WTC11 (cell line): Measurements from ENCODE around the gene TBCCD1.

Experiments used
- ATF3 ChIP-seq: sonication (generic); formaldehyde crosslinking; conservative IDR thresholded peaks from 2 replicates; pipeline ENCODE4 v1.8.1; 2022; ENCODE audit warnings: mild to moderate bottlenecking, missing genetic modification reagents
- ELF4 ChIP-seq: sonication (generic); formaldehyde crosslinking; IDR thresholded peaks from 2 replicates; pipeline ENCODE4 v1.8.1; 2022; ENCODE audit warnings: low read depth, mild to moderate bottlenecking, moderate library complexity, missing genetic modification reagents
- FOXP4 ChIP-seq: sonication (generic); formaldehyde crosslinking; IDR thresholded peaks from 2 replicates; pipeline ENCODE4 v1.8.0; 2022; ENCODE audit warnings: mild to moderate bottlenecking, missing genetic modification reagents
- GABPB1 ChIP-seq: sonication (generic); formaldehyde crosslinking; IDR thresholded peaks from 2 replicates; pipeline ENCODE4 v1.8.1; 2023; ENCODE audit warnings: mild to moderate bottlenecking, missing genetic modification reagents
- IRF1 ChIP-seq: sonication (generic); formaldehyde crosslinking; IDR thresholded peaks from 2 replicates; pipeline ENCODE4 v1.8.0; 2023; ENCODE audit warnings: missing genetic modification reagents
- JUN ChIP-seq: sonication (generic); formaldehyde crosslinking; IDR thresholded peaks from 2 replicates; pipeline ENCODE4 v1.8.0; 2023; ENCODE audit warnings: mild to moderate bottlenecking, missing genetic modification reagents
- KAT7 ChIP-seq: sonication (generic); formaldehyde crosslinking; IDR thresholded peaks from 2 replicates; pipeline ENCODE4 v1.8.1; 2023; ENCODE audit warnings: missing genetic modification reagents, mild to moderate bottlenecking, borderline replicate concordance
- ZBTB21 ChIP-seq: sonication (generic); formaldehyde crosslinking; IDR thresholded peaks from 2 replicates; pipeline ENCODE4 v1.8.1; 2023; ENCODE audit warnings: mild to moderate bottlenecking, missing genetic modification reagents, borderline replicate concordance
- ZNF232 ChIP-seq: sonication (generic); formaldehyde crosslinking; IDR thresholded peaks from 2 replicates; pipeline ENCODE4 v1.8.0; 2022; ENCODE audit warnings: mild to moderate bottlenecking, missing genetic modification reagents
- ZNF263 ChIP-seq: sonication (generic); formaldehyde crosslinking; IDR thresholded peaks from 2 replicates; pipeline ENCODE4 v1.8.1; 2022; ENCODE audit warnings: low read depth, mild to moderate bottlenecking, moderate library complexity, missing genetic modification reagents
- ZNF532 ChIP-seq: fragments of 250-450 bp; sonication (Bioruptor Pico); IDR thresholded peaks from 2 replicates; pipeline ENCODE4 v1.9.0; 2021; ENCODE audit warnings: mild to moderate bottlenecking, borderline replicate concordance
- TF ChIP-seq, protein P1 (sequence below): fragments of 200-600 bp; IDR thresholded peaks from 2 replicates; pipeline ENCODE4 v1.8.0; 2022; ENCODE audit warnings: antibody characterized with exemption
- TF ChIP-seq, protein P2 (sequence below): sonication (generic); formaldehyde crosslinking; conservative IDR thresholded peaks from 2 replicates; pipeline ENCODE4 v1.8.1; 2023; ENCODE audit warnings: mild to moderate bottlenecking, low read depth, missing genetic modification reagents, moderate library complexity
- TF ChIP-seq, protein P3 (sequence below): sonication (generic); formaldehyde crosslinking; IDR thresholded peaks from 2 replicates; pipeline ENCODE4 v1.8.0; 2023; ENCODE audit warnings: missing genetic modification reagents, mild to moderate bottlenecking, borderline replicate concordance

DNA sequence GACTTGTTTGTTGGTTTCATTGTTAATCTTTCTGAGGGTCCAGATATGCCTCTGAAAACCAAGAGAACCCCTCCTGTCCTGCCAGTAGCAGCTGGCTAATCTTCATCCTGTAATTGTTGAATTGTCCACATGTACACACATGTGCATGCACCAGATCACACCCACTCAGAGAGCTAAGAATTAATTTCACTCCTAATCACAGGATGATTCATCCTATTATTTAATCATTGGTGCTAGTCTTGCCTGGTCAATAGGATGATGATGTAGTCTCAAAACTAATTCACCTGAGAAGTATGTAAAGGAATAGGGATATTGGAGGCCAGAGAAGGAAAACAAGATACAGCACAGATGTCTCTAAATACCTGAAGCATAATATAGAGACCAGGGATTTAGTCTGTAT is 37.9 kb upstream of the TBCCD1 start:
- TF ChIP-seq, protein P1, sequence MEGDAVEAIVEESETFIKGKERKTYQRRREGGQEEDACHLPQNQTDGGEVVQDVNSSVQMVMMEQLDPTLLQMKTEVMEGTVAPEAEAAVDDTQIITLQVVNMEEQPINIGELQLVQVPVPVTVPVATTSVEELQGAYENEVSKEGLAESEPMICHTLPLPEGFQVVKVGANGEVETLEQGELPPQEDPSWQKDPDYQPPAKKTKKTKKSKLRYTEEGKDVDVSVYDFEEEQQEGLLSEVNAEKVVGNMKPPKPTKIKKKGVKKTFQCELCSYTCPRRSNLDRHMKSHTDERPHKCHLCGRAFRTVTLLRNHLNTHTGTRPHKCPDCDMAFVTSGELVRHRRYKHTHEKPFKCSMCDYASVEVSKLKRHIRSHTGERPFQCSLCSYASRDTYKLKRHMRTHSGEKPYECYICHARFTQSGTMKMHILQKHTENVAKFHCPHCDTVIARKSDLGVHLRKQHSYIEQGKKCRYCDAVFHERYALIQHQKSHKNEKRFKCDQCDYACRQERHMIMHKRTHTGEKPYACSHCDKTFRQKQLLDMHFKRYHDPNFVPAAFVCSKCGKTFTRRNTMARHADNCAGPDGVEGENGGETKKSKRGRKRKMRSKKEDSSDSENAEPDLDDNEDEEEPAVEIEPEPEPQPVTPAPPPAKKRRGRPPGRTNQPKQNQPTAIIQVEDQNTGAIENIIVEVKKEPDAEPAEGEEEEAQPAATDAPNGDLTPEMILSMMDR = no peak
- TF ChIP-seq IRF1 (CRISPR knock-in tag) (no peak), ZBTB21 (CRISPR knock-in tag) (no peak), GABPB1 (CRISPR knock-in tag) (no peak), KAT7 (CRISPR knock-in tag) (no peak), ZNF532 (CRISPR knock-in tag) (no peak), ZNF232 (CRISPR knock-in tag) (no peak), JUN (CRISPR knock-in tag) (no peak), FOXP4 (CRISPR knock-in tag) (no peak), ELF4 (CRISPR knock-in tag) (no peak), ATF3 (CRISPR knock-in tag) (no peak), ZNF263 (CRISPR knock-in tag) (no peak)
- TF ChIP-seq, protein P2, sequence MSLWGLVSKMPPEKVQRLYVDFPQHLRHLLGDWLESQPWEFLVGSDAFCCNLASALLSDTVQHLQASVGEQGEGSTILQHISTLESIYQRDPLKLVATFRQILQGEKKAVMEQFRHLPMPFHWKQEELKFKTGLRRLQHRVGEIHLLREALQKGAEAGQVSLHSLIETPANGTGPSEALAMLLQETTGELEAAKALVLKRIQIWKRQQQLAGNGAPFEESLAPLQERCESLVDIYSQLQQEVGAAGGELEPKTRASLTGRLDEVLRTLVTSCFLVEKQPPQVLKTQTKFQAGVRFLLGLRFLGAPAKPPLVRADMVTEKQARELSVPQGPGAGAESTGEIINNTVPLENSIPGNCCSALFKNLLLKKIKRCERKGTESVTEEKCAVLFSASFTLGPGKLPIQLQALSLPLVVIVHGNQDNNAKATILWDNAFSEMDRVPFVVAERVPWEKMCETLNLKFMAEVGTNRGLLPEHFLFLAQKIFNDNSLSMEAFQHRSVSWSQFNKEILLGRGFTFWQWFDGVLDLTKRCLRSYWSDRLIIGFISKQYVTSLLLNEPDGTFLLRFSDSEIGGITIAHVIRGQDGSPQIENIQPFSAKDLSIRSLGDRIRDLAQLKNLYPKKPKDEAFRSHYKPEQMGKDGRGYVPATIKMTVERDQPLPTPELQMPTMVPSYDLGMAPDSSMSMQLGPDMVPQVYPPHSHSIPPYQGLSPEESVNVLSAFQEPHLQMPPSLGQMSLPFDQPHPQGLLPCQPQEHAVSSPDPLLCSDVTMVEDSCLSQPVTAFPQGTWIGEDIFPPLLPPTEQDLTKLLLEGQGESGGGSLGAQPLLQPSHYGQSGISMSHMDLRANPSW (CRISPR knock-in tag) = no peak
- TF ChIP-seq, protein P3, sequence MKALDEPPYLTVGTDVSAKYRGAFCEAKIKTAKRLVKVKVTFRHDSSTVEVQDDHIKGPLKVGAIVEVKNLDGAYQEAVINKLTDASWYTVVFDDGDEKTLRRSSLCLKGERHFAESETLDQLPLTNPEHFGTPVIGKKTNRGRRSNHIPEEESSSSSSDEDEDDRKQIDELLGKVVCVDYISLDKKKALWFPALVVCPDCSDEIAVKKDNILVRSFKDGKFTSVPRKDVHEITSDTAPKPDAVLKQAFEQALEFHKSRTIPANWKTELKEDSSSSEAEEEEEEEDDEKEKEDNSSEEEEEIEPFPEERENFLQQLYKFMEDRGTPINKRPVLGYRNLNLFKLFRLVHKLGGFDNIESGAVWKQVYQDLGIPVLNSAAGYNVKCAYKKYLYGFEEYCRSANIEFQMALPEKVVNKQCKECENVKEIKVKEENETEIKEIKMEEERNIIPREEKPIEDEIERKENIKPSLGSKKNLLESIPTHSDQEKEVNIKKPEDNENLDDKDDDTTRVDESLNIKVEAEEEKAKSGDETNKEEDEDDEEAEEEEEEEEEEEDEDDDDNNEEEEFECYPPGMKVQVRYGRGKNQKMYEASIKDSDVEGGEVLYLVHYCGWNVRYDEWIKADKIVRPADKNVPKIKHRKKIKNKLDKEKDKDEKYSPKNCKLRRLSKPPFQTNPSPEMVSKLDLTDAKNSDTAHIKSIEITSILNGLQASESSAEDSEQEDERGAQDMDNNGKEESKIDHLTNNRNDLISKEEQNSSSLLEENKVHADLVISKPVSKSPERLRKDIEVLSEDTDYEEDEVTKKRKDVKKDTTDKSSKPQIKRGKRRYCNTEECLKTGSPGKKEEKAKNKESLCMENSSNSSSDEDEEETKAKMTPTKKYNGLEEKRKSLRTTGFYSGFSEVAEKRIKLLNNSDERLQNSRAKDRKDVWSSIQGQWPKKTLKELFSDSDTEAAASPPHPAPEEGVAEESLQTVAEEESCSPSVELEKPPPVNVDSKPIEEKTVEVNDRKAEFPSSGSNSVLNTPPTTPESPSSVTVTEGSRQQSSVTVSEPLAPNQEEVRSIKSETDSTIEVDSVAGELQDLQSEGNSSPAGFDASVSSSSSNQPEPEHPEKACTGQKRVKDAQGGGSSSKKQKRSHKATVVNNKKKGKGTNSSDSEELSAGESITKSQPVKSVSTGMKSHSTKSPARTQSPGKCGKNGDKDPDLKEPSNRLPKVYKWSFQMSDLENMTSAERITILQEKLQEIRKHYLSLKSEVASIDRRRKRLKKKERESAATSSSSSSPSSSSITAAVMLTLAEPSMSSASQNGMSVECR (CRISPR knock-in tag) = no peak
